T47D (cell line): Measurements from ENCODE around the gene GRHL3.

ENCODE experiments used
- DNase-seq, 2 experiments: peaks; one replicate each; pipeline versions ENCODE4 v3.0.0 to v3.0.0-alpha.2; 2011 to 2012; ENCODE audit warnings: low read depth in 1 of 2, low spot score in 1 of 2
- JUND ChIP-seq: IDR thresholded peaks from 2 replicates; pipeline ENCODE4 v1.6.1; 2012; ENCODE audit warnings: low read depth
- in situ Hi-C: cut with HindIII; loops from 2 replicates; pipeline ENCODE4 v1.10.0; 2016; ENCODE audit warnings: low sequenced_read_pairs, low pct_unique_long_range_greater_than_20kb

The GRHL3 gene

DNA sequence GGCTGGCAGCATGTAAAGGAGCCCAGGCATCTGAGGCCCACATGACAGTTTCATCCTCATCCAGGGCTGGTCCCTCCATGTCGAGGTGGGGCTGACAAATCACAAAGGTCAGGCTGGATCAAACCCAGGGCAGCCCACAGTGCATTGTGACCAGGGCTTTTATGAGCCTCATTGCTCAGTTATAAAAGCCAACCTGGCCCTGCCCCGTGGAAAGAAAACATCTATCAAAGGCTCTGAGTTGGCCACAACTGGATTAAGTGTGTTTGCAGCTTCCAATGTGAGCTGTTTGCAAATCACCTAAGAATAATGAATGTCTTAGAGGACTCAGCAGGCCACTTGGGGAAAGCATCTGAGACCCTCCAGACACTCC is 45.4 kb downstream of the GRHL3 start:
- in situ Hi-C loops = no loop called here
- TF ChIP-seq JUND = no peak
- no peak for DNase-seq

DNA sequence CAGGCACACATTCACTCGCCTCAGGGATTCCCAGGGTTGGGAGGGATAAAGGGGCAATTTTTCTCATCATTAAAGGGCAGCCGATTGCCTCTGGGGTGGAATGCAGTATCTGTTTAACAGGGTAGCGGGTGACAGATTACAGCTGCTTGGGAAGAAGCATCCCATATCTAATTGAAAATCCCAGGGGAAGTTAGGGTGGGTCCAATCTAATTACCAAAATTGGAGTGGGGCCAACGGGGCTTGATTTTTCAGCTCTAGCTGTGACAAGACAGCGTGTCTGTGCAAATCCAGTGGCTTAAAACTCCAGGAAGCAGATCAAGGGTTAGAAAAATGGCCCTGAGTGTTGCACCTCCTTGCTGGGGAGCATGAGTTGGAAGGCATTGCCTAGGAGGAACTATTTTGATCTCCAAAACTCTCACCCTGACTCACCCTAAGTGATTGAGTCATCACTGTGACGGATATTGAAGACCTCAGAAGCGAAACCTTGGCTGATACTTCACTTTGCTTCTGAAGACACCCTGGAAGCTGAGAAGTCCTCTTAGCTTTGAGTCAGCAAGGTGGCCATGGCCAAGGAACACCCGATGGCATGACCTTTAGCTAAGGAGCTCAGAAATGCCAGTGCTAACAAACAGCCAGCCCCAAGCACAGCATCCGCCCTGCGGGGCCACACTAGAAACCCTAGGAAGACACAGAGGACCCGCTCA is 46.0 kb downstream of the GRHL3 start:
- TF ChIP-seq JUND = no peak
- in situ Hi-C loops = no loop called here
- no peak for DNase-seq

DNA sequence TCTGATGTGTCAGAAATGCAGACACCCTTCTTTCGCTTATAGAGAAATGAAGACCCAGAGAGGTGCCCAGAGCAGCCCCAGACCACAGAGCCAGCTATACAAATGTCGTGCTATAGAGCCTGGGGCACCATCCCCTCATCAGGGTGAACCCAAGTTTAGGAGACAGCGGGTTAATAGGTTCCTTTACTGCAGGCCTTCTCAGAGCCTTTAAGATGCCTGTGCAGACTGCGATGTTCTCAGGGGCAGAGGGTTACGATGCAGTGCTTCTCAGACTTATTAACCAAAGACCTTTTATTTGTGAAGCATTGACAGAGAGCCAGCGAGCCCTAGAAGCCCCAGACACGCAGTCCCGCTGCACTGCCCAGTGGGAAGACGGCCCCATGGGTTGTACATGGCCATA is 47.5 kb downstream of the GRHL3 start:
- DNase-seq = no peak
- TF ChIP-seq JUND = no peak
- in situ Hi-C loops = no loop called here

DNA sequence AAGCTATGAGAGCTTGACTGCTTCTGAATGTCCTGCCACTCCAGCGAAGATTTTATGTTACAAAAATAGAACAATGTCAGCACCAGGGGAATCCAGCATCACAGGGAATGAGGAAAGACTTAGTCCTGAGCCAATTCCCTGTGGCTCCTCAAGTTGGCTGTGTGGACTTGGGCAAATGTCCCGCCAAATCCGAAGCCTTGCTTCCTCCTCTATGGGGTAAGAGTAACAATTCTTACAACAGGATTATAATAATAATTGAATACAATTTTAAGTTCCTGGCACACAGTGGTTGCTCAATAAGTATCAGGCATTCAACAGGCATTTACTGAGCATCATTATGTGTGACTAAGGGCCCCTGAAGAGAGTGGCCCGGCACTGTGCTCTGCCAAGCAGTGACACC is 50.0 kb downstream of the GRHL3 start:
- in situ Hi-C loops = no loop called here
- TF ChIP-seq JUND = no peak
- DNase-seq = no peak

DNA sequence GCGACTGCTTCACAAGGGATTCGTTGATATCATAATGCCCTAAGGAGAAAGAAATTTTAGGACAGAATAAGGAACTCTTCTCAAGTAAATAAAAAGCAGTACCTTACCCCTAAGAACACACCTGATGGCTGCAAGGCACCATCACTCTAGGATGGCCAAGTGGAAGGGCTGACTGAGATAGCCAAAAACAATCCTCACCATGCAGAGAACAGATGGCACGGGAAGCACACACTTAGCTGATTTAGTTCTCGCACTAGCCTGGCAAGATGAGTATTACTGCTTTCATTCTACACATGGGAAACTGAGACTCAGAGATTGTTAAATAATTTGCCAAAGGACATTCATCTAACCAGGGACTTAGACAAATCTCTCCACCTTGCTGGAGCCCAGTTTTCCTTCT is 50.6 kb downstream of the GRHL3 start:
- TF ChIP-seq JUND = no peak
- no peak for DNase-seq
- in situ Hi-C loops = no loop called here

DNA sequence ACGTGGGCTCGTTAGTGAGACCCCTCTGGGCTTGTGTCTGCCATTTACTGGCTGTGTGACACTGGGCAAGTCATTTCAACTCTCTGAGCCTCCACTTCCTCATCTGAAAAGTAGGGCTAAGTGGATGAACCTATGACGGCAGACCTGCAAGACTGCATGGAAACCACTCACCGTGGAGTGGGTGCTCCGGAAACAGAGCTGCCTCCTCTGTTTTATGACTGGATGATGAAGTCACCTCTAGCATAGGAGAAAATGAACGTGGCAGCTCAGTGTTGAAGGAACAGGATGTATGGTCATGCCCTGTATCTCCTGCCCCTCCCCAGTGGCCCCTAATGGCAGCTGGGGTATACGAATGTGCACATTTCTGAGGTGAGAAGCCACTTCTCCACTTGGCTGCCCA is 53.9 kb downstream of the GRHL3 start:
- TF ChIP-seq JUND = no peak
- in situ Hi-C loops = no loop called here
- no peak for DNase-seq

DNA sequence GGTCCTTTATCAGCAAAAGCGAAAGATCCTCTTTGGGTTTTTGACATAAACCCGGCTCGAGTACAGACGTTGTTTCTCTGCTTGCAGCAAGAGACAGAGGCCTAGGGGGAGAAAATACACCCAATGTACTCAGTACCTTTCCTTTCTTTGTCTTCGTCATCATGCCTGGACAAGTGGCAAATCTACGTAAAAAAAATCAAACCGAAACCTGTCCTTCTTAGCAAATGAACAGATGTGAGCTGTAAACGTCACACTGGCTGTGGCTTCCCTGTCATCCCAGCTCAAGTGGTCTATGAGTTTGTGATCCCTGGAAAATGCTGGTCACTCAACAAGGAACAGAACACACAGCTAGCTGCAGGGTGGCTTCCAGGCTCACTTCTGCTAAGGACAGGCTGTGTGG is 54.6 kb downstream of the GRHL3 start:
- in situ Hi-C loops = no loop called here
- TF ChIP-seq JUND = no peak
- DNase-seq = no peak

DNA sequence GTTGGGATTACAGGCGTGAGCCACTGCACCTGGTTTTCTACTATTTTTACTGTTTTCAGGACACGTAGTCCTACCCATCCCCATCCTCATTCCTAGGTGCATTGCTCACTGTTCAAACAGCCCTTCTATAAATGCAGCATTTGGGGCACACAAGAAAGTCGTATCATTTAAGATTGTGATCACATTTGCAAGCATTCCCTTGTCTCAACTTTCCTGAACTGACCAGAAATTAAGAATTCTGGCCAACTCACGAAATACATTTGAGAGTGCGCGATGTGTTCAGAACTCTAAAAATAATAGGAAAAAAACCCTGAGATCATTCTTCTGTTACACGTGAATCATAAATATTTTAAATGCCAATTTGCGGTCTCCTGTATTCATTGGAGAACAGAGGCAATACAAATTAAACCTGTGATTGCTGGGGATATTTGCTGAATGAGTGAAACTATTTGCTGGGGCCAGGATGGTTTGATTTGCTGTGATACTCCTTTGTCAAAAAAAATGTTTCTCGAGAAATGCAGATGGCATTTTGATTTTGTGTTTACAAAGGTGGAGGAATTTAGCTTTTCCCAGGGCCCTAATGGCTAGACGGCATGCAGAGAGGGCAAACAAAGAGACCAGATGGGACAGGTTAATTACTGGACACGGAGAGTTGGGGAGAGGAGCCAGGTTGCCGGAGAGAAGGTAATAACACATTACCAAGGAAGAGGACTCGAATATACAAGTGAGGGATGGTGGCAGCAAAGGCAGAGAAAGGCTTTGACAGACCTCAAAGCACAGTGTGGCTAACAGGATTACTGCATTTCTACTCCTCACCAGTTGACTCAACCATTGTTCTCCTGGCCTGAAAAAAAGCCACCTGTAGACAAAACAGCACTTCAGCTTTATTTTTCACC is 56.0 kb downstream of the GRHL3 start:
- TF ChIP-seq JUND = peak; percentile 60
- DNase-seq = peak; percentile 49 to 92
- in situ Hi-C loops = no loop called here

DNA sequence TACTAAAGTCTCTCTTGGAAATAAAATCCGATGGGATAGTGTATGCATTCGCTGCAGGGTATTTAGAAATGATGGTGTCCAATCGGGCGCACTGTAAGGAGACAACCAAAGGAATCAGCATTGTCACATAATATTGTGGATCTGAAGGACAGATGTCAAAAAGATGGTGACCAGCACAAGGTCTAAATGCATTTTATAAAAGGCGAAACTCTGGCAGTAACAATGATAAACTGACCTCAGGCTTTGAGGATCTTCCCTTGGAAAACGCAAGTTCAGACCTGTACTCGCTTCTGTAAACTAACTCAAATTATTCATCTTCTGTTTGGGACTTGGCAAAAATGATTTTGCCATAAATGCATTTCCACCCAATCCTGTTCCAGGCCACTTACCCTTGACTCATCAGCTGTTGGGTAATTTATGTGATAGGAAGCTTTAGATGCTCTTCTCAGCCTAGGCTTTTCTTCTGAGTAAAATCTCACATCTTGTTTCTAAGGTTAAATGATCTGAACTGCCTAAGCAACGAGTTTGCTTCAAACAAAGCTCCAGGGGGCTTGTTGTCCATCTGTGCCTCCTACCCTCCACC is 60.7 kb downstream of the GRHL3 start:
- in situ Hi-C loops = no loop called here
- no peak for TF ChIP-seq JUND
- DNase-seq = no peak

DNA sequence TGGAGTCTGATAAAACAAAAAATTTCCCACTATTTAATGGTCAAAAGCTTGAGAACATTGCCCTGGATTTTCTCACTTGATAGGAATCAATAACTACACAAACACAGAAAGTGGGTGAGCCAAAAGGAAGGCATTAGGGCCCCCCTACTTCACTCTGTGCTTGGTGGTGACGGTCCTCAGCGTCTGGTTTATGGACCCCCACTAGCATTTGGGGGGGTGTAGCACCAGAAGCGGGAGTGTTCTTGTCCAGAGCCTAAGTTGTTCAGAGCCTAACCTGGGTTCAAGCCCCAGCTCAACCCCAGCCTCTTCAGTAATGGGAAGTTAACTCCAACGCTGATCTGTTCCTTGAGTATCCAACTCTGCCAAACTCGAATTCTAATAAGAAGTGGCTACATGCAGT is 61.4 kb downstream of the GRHL3 start:
- no peak for TF ChIP-seq JUND
- in situ Hi-C loops = no loop called here
- no peak for DNase-seq

DNA sequence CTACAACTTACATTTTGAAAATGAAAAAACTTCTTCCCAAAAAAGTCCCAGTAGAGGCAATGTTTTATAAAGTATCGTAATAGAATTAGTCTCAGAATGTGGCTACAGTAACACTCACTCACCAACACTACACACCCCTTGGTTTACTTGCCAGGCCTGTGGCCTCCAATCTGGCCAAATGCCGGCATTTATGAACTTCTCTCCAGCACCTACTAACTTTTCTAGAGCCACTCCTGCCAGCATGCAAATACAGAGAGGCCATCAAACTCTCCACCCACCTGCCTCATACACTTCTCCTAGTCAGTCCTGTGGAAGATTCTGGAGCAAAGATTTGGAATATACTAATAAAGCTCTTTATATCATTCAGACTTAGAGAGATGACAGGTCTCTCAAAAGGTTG is 62.1 kb downstream of the GRHL3 start:
- in situ Hi-C loops = no loop called here
- TF ChIP-seq JUND = no peak
- DNase-seq = no peak

DNA sequence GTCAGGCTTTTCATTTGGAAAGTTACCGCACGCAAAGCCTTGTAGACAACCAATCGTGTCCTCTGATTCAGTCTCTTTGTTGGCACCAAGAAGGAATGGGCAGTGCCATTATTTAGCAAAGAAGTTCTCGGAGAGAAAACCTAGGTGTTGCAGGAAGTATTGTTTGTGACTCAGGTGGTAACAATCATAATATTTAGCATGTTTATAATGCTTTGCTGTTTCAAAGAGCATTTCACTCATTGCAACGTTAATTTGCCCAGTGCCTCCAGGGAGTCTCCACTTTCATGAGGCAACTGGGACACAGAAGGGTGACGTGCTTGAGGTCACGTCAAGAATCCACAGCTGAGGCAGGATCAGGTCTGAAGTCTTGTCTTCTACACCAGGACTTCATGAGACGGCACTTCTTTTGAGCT is 63.0 kb downstream of the GRHL3 start:
- in situ Hi-C loops = no loop called here
- no peak for DNase-seq
- no peak for TF ChIP-seq JUND

DNA sequence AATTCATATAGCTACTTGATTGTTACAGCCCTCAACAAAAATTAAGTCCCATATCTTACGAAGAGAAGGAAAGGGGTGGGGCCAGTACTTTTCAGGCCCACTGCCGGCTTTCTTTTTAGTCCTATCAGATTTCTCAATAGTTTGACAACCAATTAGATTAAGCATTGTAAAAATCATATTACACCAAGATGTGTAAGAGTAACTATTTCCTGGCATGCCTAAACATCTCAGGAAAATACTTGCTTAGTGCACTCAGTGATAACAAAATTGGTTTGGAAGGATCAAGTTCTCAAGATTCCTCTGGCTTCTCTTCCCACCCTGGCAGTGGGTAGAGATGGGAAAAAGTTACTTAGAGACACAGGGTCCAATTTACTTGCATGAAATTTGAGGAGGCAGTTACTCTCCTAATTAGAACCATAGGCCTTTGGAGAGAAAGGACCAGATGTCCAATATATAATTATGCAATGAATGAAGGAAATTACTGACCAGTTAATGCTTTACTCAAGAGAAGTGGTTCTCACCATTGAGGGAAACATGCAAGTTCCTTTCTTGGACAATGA is 64.3 kb downstream of the GRHL3 start:
- in situ Hi-C loops = no loop called here
- DNase-seq = no peak
- TF ChIP-seq JUND = no peak
